Measurements from ENCODE around the gene GATAD1. TPM values are rescaled to one million over a fixed set of nuclear protein-coding genes. Genes with fewer than 3 reads are reported as not detected.

The GATAD1 gene
- polyA plus RNA-seq (2012; rRNA removed), result 30.6 and 47.9 TPM in 2 replicates
- polyA plus RNA-seq (2012; cell fraction: cytosol; rRNA removed), result 37.9 and 39.7 TPM in 2 replicates
- polyA plus RNA-seq (2012; cell fraction: nucleus; rRNA removed), result 48.7 and 85.3 TPM in 2 replicates

GRCh38 chr7:92447345-92448204 lies at the start of gene GATAD1:
TSS of gene GATAD1 (plus strand) at chr7:92447482. CDS start at chr7:92447730, 248 bp downstream.
- peak within 1 kb of the TSS; percentile 92 for H2AFZ ChIP-seq (ENCODE audit: low read depth)
- peaks cover 8 to 13% of the 10 kb centered on the region in 2 experiments; a peak in 2 of 4 replicates for H3K4me1 ChIP-seq (ENCODE audit: control insufficient read depth in 1 of 2, insufficient read depth in 2 of 2, low read depth in 1 of 2, low read length in 1 of 2)
- no peaks in the 10 kb centered on the region for H3K9me3 ChIP-seq
- H3K4me3 ChIP-seq (ENCODE audit: low read depth in 2 of 2, low read length in 1 of 2), result peak within 1 kb of the TSS; percentile 70 to 99
- H3K4me2 ChIP-seq, result peak within 1 kb of the TSS; percentile 80
- CTCF ChIA-PET, result interaction anchor here (0.6 to 5.9 kb wide), 87 partner anchors 10 to 634 kb away, joined by 3 to 108 read pairs (median 4); partner anchors contain the start of genes AKAP9, ANKIB1, CYP51A1 and ERVW-1
- no peaks in the 10 kb centered on the region for H3K9me2 ChIP-seq
- H4K20me1 ChIP-seq (ENCODE audit: insufficient read depth), result no peaks in the 10 kb centered on the region
- peaks cover 50% of the 10 kb centered on the region for H3K79me2 ChIP-seq (ENCODE audit: insufficient read depth)
- WGBS (ENCODE audit: low lambda C conversion rate), result 0% methylated on average over 26 of the region's 87 CpGs
- H3K27me3 ChIP-seq (ENCODE audit: insufficient read depth), result no peaks in the 10 kb centered on the region
- POLR2A ChIA-PET, result interaction anchor here (0.7 to 3.0 kb wide), 10 partner anchors 14 to 567 kb away, joined by 3 to 29 read pairs (median 3); partner anchors contain the start of genes ANKIB1, CYP51A1, KRIT1 and MTERF1
- DNase-seq, result peak; percentile 99
- H3K9ac ChIP-seq, result peak within 1 kb of the TSS; percentile 91
- H3F3A ChIP-seq (replicated peaks; ENCODE audit: insufficient read depth), result peaks cover 5% of the 10 kb centered on the region
- H3K27ac ChIP-seq (ENCODE audit: low read depth in 2 of 2, low read length in 1 of 2), result peak within 1 kb of the TSS; percentile 77 to 97
- H3K36me3 ChIP-seq (replicated peaks in 1 of 2; ENCODE audit: control insufficient read depth in 1 of 2, insufficient read depth in 2 of 2, low read length in 1 of 2), result peaks cover 38% of the 10 kb centered on the region in 2 experiments
- TF ChIP-seq NFIC (IDR thresholded peaks at IDR 0.05; ENCODE audit: borderline replicate concordance), result no peak
- TF ChIP-seq TEAD4 (IDR thresholded peaks at IDR 0.05; ENCODE audit: borderline replicate concordance, insufficient read depth), result no peak
- TF ChIP-seq CHD2 (IDR thresholded peaks at IDR 0.05; ENCODE audit: low read length, partially characterized antibody), result peak; percentile 85
- no peak; the same call in 1 of the 2 replicates for TF ChIP-seq FOSL2 (IDR thresholded peaks at IDR 0.05; ENCODE audit: borderline replicate concordance, low read depth)
- peak in 1 of 2 experiments; percentile 56; a peak in 2 of 4 replicates for TF ChIP-seq EP300 (IDR thresholded peaks at IDR 0.05; ENCODE audit: borderline replicate concordance in 1 of 2, low read depth in 1 of 2, low read length in 1 of 2)
- peak; percentile 87 for TF ChIP-seq TAF1 (IDR thresholded peaks at IDR 0.05; ENCODE audit: borderline replicate concordance, low read depth, low read length)
- peak; percentile 95 for TF ChIP-seq ELF1 (IDR thresholded peaks at IDR 0.05)
- peak; percentile 78; the same call in 1 of the 2 replicates for TF ChIP-seq RCOR1 (IDR thresholded peaks at IDR 0.05; ENCODE audit: low read length)
- TF ChIP-seq, protein P1, sequence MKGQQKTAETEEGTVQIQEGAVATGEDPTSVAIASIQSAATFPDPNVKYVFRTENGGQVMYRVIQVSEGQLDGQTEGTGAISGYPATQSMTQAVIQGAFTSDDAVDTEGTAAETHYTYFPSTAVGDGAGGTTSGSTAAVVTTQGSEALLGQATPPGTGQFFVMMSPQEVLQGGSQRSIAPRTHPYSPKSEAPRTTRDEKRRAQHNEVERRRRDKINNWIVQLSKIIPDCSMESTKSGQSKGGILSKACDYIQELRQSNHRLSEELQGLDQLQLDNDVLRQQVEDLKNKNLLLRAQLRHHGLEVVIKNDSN (IDR thresholded peaks at IDR 0.05; ENCODE audit: borderline replicate concordance, low read depth), result peak; percentile 89
- no peak for TF ChIP-seq JUND (IDR thresholded peaks at IDR 0.05)
- TF ChIP-seq NRF1 (IDR thresholded peaks at IDR 0.05; ENCODE audit: low read depth, low read length), result no peak
- TF ChIP-seq RAD21 (IDR thresholded peaks at IDR 0.05; ENCODE audit: low read length), result no peak
- TF ChIP-seq, protein P2, sequence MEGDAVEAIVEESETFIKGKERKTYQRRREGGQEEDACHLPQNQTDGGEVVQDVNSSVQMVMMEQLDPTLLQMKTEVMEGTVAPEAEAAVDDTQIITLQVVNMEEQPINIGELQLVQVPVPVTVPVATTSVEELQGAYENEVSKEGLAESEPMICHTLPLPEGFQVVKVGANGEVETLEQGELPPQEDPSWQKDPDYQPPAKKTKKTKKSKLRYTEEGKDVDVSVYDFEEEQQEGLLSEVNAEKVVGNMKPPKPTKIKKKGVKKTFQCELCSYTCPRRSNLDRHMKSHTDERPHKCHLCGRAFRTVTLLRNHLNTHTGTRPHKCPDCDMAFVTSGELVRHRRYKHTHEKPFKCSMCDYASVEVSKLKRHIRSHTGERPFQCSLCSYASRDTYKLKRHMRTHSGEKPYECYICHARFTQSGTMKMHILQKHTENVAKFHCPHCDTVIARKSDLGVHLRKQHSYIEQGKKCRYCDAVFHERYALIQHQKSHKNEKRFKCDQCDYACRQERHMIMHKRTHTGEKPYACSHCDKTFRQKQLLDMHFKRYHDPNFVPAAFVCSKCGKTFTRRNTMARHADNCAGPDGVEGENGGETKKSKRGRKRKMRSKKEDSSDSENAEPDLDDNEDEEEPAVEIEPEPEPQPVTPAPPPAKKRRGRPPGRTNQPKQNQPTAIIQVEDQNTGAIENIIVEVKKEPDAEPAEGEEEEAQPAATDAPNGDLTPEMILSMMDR (IDR thresholded peaks at IDR 0.05), result no peak; the same call in 1 of the 2 replicates
- TF ChIP-seq, protein P3, sequence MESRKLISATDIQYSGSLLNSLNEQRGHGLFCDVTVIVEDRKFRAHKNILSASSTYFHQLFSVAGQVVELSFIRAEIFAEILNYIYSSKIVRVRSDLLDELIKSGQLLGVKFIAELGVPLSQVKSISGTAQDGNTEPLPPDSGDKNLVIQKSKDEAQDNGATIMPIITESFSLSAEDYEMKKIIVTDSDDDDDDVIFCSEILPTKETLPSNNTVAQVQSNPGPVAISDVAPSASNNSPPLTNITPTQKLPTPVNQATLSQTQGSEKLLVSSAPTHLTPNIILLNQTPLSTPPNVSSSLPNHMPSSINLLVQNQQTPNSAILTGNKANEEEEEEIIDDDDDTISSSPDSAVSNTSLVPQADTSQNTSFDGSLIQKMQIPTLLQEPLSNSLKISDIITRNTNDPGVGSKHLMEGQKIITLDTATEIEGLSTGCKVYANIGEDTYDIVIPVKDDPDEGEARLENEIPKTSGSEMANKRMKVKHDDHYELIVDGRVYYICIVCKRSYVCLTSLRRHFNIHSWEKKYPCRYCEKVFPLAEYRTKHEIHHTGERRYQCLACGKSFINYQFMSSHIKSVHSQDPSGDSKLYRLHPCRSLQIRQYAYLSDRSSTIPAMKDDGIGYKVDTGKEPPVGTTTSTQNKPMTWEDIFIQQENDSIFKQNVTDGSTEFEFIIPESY (IDR thresholded peaks at IDR 0.05; ENCODE audit: borderline replicate concordance, low read depth), result no peak
- TF ChIP-seq MEF2A (IDR thresholded peaks at IDR 0.05; ENCODE audit: borderline replicate concordance, low read depth), result no peak
- peak; percentile 63; the same call in 1 of the 2 replicates for TF ChIP-seq USF2 (IDR thresholded peaks at IDR 0.05; ENCODE audit: borderline replicate concordance, low read depth, low read length)
- no peak for TF ChIP-seq EZH2phosphoT487 (IDR thresholded peaks at IDR 0.05; ENCODE audit: borderline replicate concordance, low read depth)
- TF ChIP-seq YY1 (IDR thresholded peaks at IDR 0.05; ENCODE audit: low read depth), result peak; percentile 81
- TF ChIP-seq, protein P4, sequence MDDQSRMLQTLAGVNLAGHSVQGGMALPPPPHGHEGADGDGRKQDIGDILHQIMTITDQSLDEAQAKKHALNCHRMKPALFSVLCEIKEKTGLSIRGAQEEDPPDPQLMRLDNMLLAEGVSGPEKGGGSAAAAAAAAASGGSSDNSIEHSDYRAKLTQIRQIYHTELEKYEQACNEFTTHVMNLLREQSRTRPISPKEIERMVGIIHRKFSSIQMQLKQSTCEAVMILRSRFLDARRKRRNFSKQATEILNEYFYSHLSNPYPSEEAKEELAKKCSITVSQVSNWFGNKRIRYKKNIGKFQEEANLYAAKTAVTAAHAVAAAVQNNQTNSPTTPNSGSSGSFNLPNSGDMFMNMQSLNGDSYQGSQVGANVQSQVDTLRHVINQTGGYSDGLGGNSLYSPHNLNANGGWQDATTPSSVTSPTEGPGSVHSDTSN (IDR thresholded peaks at IDR 0.05), result no peak
- TF ChIP-seq IRF3 (IDR thresholded peaks at IDR 0.05; ENCODE audit: low read depth, low read length), result no peak
- peak; percentile 93 for TF ChIP-seq GABPA (IDR thresholded peaks at IDR 0.05; ENCODE audit: low read depth)
- peak; percentile 88 for TF ChIP-seq MAX (IDR thresholded peaks at IDR 0.05; ENCODE audit: low read depth)
- TF ChIP-seq FOXM1 (IDR thresholded peaks at IDR 0.05; ENCODE audit: low read depth), result no peak
- peak; percentile 95 for TF ChIP-seq POLR2AphosphoS5 (IDR thresholded peaks at IDR 0.05; ENCODE audit: low read depth, low read length)

Data from SK-N-SH (cell line).